NCI-H2227 (cell line): ENCODE results near the gene ARAP1.

Experiments used
- DNase-seq: peaks from one replicate; lab custom pipeline; 2025; ENCODE audit not compliant: unreplicated experiment; lab: John Stamatoyannopoulos, UW

The ARAP1 gene

DNA sequence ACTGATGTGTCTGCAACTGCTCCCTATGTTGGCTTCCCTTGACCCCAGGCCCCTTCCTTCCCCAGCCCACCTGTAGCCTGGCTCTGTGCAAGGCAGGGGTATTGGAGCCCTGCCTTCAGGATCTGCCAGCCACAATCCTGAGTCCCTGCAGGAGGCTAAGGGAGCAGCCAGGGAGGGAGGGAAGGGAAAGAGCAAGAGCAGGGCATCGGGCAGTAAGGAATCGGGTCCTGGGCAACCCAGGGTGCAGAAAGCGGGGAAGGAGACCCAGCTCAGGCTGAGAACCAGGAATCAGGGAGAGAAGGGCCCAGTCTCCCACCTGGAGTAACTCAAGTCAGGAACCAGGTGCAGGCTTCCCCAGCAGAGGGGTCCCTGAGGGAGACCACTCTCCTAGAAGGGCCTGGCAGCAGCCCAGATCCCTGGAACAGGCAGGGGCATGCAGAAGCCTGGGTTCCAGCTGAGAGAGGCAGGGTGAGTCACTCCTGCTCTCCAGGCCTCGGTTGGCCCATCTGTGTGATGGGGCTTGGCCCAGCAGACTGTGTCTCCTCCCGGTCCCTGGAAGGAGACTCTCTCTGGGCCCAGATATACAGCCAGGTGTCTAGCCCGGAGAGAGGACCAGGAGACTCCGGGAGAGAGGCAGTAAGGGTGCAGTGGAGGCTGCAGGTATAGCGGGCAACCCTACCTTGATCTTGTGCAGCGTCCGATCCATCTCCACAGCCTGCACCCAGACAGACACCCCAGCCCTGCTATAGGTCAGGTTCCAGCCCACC is 28.3 kb upstream of the ARAP1 start:
- no peak for DNase-seq

DNA sequence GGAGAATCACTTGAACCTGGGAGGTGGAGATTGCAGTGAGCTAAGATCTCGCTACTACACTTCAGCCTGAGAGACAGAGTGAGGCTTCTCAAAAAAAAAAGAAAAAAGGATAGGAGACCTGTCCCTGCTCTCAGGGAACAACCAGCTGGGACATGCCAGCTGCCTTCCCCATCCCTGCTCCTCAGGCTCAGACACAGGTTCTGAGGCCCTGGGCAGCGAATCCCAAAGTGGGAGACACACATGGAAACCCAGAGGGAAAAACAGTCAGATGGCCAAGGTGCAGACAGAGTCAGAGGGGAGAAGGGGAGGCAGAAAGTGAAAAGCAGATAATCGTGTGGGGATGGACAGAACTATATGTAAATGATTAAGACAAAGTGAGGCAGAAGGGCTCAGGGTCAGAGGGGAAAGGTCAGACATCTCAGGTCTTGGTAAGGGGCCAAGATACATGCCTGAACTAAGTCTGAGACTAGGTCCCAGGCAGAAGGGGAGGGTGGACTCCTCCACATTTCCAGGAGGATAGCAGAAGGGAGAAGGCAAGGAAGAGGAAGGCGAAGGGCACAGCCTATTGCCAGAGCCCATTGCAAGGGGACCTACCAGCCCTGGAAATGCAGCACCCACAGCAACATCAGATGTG is 27.4 kb upstream of the ARAP1 start:
- no peak for DNase-seq

DNA sequence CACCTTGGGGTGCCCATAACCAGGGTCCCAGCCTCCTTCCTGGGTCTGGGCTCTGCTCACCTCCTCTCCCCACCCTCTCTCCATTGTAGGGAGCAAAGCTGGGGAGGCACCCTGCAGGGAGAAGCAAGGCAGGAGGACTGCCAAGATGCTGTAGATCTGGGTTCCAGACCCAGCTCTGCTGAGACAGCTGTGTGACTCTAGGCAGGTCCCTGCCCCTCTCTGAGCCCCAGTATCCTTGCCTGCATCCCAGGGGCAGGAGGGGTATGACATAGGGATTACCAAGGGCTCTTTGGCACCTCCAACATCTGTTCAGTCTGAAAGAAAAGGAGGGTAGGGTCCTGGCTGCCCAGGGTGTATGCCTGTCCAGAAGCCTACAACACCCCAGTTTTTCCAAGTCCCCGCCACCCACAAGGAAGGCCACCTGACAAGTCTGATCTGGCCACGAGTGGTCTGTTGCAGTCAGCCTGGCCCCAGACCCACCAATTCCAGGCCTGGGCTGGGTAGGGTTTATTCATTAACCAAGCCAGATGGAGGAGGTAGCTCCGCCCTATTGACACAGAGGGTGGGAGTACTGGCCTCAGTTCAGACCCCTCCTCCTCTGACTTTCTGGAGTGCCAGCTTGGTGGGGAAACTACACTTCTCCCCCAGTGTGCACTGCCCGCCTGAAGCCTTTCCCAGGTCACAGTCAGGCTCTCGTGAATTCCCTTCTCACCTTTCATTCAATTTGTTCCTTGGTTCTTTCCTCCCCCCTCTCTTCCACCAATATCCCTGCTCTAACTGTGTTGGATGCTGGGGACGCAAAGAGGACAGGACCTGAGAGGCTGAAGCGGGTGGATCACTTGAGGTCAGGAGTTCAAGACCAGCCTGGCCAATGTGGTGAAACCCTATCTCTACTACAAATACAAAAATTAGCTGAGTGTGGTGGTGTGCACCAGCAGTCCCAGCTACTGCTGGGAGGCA is 26.6 kb upstream of the ARAP1 start:
- DNase-seq: no peak

DNA sequence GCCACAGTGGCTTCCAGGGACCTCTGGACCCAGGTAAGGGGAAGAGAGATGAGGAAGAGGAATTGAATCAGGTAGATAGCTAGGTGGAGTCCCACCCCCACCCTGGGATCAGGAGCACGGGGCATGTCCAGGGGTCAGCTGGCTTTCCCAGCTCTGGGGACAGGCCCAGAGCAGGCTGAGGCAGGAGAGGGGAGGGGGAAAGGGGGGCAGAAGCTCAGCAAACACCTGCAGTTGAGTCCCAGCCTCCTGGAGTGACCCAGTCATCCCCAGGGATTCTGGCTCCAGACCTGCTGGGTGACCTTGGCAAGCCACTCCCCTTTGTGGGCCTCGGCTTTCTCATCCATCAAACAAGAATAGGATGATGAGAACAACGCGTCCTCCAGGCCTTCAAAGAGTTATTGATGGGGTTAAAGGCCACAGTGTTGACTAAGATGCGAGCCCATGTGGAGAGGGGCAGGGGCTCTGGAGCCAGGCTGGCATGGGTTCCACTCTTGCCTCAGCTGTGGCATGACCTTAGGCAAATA is 25.6 kb upstream of the ARAP1 start:
- no peak for DNase-seq

DNA sequence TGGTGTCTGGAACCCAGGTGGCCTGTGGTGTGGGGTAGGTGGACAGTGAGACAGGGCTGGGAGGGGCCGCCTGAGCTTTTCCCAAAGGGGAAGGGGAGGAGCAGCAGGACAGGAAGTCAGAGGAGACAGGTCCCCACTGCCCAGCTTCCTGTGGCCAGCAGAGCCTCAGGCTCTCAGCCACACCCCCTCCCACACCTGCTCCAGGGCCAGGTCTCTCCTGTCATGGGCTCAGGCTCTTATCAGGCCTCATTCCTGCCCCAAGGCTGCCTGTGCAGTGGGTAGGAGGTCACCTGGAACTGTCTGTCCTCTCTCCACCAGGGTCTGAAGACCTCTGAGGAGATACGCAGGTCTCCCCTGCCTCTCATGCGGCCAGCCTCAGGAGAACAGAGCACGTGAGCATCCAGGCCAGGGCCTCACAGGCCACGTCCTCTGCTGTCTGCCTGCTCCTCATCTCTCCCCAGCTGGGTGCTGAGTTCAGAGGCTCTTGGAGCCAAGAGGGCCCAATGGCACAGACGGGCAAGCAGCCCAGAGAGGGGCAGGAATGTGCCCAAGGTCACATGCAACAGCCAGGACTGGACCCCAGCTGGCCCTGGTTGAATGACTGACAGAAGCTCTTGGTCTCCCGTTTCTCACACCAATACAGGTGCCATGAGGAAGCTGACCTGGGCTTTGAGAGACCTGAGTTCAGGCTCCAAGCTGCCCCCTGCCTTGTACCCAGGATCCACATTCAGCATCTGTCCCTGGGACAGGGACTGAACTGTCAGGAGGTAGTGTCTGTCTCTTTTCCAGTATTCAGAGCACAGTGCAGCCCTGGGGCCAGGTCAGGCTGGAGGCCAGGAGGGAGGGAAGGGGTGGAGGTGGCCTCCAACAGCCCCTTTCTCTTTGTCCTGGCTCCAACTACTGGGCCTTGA is 24.9 kb upstream of the ARAP1 start:
- DNase-seq: no peak

DNA sequence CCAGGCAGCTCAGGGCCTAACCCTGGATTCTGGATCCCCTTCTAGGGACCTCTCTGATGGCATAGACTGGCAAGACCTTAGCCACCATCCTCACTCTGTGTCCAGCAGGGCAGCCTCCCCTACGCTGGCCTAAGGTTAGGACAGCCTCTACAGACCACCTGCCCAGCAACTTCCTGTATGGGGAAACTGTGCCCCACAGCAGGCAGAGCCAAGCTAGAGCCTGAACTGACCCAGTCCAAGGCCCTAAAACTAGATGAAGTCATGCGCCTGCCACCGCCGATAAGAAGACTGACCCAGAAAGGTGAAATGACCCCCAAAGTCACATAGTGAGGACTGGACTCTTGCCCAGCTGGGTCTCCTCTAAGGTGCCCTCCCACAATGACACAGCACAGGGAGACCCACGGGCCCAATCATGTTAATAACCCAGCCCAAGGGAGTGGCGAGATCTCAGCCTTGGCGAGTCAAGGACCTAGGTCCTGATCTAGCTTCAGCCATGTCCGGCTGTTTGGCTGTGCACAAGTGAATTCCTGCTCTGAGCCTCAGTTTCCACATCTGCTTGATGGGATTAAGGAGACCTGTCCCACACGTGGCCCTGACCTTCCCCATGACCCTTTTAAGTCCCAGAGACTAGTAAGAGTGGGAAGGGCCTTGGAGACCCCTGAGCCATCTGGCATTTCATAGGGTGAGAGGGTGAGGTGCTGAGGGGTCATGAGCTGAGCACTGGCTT is 24.1 kb upstream of the ARAP1 start:
- no peak for DNase-seq

DNA sequence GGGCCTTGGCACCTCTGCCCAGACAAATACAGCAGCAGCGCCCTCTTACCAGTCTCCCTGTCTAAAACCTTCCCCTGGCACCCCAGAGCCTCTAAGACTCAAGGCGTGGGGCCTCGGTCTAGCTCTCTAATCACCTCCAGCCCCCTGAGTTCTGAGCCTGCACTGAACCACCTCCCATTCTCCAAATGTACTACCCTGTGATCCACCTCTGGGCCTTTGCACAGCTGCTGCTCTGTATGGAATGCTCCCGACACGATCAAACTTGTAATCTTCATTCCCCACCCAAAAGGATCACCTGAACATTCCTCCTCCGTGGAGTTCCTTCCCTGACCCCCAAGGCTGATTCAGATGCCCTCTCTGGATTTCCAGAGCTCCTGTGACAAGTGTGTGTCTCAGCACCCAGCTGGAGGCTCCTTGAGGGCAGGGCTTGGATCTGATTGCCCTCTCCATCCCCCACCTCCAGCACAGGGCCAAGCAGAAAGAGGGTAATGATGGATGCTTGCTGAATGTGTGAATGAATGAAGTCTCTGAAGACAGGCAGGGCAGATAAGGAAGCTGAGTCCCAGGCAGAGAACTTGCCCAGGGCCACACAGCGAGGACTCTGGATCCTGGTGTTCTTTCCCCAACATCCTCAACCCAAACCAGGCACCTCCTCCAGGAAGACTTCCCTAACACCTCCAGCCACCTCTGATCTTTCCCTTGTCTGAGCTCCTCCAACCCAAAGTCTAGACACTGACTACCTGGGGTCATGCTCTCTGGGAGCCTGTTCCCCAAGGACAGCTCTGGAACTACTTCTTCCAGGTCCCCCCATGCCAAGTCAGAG is 23.3 kb upstream of the ARAP1 start:
- DNase-seq: no peak

DNA sequence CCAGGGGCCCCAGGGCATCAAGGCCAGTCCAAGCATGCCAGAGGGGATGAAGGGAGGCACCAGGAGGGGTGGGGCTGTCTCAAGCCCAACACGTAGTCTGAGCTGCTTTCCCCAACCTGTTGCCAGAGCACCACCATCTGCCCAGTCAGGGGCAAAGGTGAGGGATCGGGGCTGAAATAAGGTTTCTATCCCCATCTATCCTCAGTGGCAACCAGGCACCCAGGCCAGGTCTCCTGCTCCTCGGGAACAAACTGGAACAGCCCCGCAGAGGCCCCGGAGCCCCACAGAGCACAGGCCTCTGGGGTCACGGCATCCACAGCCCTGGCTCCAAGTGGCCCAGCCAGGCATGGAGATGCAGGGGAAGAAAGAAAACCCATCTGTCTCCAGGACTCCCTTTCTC is 22.3 kb upstream of the ARAP1 start:
- DNase-seq: no peak

DNA sequence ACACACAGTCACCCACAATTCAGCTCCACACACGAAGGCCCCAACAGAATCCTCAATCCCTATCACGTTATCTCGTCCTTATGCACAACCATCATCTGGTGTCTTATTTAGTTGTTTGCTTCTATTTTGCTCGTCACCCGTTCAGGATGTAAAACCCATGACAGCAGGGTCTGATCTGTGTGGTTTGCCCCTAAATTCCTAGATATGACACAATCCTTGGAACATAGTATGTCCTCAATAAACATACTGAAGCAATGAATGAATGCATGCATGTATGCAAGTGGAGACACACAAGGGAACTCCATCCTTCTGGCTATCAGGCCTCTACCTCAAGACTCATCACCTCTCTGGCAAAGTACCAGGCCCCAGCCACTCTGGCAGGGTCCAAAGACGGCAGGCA is 21.5 kb upstream of the ARAP1 start:
- DNase-seq: no peak

DNA sequence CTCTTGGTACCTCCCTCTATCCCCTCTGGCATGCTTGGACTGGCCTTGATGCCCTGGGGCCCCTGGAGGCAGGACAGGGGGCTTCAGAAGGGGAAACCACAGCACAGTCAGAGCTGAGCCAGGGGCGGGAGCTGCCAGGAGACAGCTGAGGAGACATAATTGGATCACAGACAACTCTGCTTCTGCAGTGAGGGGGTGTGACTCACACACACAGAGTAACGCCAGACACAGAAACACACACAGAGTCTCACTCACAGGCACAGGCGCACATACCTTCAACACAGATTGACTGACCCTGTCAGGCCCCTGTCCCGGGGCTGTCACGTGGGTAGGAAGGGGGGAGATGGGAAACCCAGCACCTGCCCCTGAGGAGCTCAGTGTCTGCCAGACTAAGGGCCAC is 21.1 kb upstream of the ARAP1 start:
- peak; percentile 60 for DNase-seq

DNA sequence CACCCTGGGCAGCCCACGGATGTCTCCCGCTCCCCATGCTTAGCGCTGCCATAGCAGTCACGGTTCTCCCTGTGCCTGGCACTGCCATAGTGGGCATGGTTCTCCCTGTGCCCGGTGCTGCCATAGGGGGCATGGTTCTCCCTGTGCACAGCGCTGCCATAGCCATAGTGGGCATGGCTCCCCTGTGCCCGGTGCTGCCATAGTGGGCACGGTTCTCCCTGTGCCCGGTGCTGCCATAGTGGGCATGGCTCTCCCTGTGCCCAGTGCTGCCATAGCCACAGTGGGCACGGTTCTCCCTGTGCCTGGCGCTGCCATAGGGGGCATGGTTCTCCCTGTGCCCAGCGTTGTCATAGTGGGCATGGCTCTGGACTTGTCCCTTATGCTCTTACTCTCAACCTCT is 19.9 kb upstream of the ARAP1 start:
- no peak for DNase-seq

DNA sequence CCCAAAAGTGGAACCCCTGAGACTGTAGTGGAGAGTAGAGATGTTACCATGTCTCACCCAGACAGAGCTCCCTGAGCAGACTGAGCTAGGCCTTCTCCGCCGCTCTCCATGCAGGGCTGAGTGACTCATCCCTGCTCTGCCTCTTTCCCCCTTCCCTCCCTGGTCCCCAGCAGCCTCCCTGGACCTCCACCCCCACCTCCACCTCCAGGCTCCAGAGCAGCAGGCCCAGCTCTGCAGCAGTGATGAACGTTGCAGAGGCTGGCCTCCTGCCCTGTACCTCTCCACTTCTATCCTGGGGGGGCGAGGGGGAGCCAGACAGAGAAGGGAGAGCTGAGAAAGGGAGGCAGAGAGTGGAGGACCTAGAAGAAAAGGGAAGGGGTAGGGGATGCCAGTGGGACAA is 19.3 kb upstream of the ARAP1 start:
- DNase-seq: no peak

DNA sequence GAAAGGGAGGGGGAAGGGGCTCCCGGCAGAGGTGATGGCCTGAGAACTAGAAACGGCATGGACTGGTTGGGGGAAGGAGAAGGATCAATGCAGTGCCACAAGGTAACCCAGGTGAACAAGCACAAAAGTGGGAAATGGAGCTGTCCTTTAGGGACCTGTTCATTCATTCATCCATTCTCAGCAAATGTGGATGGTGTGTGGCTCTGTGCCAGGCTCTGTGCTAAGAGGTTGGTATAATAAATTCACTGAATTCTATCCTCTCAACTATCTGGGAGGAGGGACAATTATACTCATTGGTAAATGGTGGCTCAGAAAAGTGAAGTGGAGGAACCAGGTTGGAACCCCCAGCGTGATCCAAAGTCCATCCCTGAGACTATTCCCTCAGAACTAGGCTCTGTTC is 18.6 kb upstream of the ARAP1 start:
- no peak for DNase-seq

DNA sequence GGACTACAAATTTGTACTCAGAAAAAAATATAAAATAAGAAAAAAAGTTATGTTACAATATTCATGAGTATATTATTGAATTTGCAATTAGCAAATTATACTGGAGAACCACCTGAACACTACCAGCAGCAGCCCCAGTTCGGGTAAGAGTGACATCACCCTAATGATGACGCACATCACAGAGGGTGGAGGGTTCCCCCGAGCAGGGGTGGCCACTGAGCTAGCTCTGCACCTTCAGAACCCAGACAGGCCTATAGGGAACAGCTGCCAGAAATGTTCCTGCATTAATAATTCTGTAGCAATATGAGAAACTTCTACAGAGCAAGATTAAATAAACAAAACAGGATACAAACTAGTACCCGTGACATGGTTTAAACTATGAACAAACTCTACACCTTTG is 17.5 kb upstream of the ARAP1 start:
- no peak for DNase-seq

DNA sequence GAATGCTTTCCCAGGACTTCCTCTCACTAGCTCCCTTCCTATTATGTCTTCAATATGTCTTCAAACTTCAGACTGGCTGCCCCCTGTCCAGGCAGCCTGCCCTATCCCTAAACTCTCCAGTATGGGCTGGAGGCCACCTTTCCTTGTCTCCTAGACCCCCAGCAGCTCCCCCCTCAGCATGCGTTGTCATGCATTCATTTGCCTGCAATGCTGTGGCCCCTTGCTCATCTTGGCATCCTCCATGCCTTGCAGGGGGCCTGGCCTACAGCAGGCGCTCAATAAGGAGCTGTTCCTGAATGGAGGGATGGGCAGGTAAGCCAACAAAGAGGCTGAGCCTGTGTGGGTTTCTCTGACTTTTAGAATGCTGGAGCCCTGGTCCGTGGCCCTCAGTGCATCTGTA is 16.4 kb upstream of the ARAP1 start:
- DNase-seq: no peak

DNA sequence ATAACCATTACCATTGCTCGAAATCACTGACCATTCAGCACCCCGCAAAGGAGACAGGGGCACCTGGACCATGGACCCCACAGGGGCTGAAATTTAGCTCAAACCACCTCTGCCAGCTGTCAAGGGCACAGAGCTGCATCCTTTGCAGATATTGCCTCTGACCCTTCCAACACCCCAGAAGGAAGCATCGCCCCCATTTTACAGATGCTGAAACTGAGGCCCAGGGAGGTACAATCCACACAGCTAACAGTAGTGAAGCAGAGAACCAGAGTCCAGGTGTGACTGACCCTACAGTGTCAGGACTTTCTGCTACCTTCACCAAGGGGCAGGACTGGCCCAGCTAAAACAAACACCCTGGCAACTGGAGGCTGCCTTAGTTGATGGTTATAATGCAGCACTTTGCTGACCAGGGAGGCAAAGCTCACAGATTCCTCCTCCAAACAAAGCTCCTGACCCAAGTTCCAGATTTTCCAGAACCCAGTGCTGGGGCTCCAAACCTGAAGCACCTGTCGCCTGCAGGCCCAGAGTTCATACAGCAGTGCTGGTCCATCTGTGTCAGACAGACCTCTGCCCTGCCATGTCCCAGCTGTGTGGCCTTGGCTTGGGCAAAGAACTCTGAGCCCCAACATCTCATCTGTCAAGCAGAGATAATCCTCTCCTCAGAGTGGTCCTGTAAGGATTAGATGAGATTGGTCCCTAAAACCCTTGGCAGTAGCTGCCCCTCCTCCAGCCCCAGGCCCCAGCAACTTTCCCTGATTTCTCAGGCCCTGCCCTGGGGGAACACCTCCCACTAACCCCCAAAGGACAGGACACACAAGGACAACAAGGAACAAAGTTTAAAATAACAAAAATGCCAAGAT is 15.2 kb upstream of the ARAP1 start:
- DNase-seq: no peak

DNA sequence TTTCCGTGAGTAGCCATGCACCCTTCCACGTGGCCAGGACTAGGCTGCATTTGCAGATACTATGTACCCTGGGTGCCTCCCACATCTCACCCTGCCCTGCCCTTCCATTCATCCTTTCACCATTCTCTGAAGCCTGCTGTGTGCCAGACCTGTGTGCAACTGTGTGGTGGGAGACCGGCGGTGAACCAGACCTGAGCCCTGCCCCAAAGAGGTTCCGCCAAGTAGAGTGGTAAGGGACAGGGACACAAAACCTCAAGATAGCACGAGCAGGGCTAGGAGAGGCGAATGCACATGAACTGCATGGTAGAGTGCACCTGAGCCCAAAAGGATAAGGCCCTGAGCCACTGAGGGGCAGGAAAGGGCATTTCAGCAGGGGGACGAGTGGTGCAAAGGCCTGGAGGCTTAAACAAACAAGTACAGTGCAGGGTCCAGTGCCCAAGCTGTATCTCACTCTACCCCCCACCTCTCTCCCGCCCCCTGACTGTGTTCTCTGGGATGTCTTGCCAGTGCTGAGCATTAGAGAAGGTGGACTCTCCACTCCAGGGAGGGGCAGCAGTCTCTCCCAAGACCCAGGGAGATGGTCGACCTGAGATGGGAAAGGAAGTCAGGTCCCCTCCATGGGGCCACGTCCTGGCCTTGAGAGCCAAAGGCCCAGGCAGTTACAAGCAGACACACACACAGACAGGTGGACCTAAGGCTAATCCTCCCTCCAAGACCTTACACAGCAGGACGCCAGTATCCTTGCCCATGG is 14.1 kb upstream of the ARAP1 start:
- DNase-seq: no peak
